K562 (cell line): Measurements from ENCODE around the gene DLL4. TPM values are rescaled to one million over a fixed set of nuclear protein-coding genes. Genes with fewer than 3 reads are reported as not detected.

Source experiments
- BCOR ChIP-seq: fragments of 450-650 bp; IDR thresholded peaks from 2 replicates; pipeline ENCODE4 v1.6.1; 2016
- CBX3 ChIP-seq, 2 experiments: IDR thresholded peaks; 1 replicate in 1 of 2; 2 replicates in 1 of 2; pipeline ENCODE4 v1.6.1; 2012; ENCODE audit warnings: inconsistent platforms in 2 of 2, low read length in 2 of 2, borderline replicate concordance in 1 of 2, control low read depth in 1 of 2
- DPF2 ChIP-seq: fragments of 450-650 bp; IDR thresholded peaks from 2 replicates; pipeline ENCODE4 v1.6.1; 2016
- EZH2 ChIP-seq: IDR thresholded peaks from 2 replicates; pipeline ENCODE4 v1.6.1; 2012; ENCODE audit warnings: low read depth, mild to moderate bottlenecking, inconsistent platforms, low read length, borderline replicate concordance
- HMGXB4 ChIP-seq: sonication (generic); formaldehyde crosslinking; IDR thresholded peaks from 2 replicates; pipeline ENCODE4 v1.8.1; 2023; ENCODE audit warnings: mild to moderate bottlenecking, missing genetic modification reagents
- KLF16 ChIP-seq: IDR thresholded peaks from 2 replicates; pipeline ENCODE4 v1.6.1; 2016; ENCODE audit warnings: antibody characterized with exemption
- NFATC3 ChIP-seq: fragments of 450-650 bp; IDR thresholded peaks from 2 replicates; pipeline ENCODE4 v1.6.1; 2017; ENCODE audit warnings: mild to moderate bottlenecking
- NFE2L1 ChIP-seq: fragments of 450-650 bp; IDR thresholded peaks from 2 replicates; pipeline ENCODE4 v1.6.1; 2016; ENCODE audit warnings: missing genetic modification characterization, low read depth, mild to moderate bottlenecking, missing compliant biosample characterization, moderate library complexity, borderline replicate concordance
- REST ChIP-seq, 2 experiments: fragments of 450-650 bp; formaldehyde crosslinking in 1 of 2; IDR thresholded peaks; 2 replicates each; pipeline versions ENCODE4 v1.4.0 to v1.6.1; 2014 to 2020; ENCODE audit warnings: mild to moderate bottlenecking in 2 of 2, borderline replicate concordance in 1 of 2, low read depth in 1 of 2
- SPI1 ChIP-seq: IDR thresholded peaks from 2 replicates; pipeline ENCODE4 v1.6.1; 2011; ENCODE audit warnings: low read depth, low read length, control low read depth, borderline replicate concordance
- ZFP91 ChIP-seq: sonication (generic); formaldehyde crosslinking; IDR thresholded peaks from 2 replicates; pipeline ENCODE4 v1.8.0; 2022; ENCODE audit warnings: mild to moderate bottlenecking, missing genetic modification reagents
- ZNF23 ChIP-seq: fragments of 250-450 bp; sonication (Bioruptor Pico); IDR thresholded peaks from 2 replicates; pipeline ENCODE4 v1.4.0; 2020; ENCODE audit warnings: mild to moderate bottlenecking
- ZNF384 ChIP-seq: IDR thresholded peaks from 2 replicates; pipeline ENCODE4 v1.6.1; 2012; ENCODE audit warnings: low read depth, low read length, improper control_type of control experiment
- ZNF551 ChIP-seq: fragments of 250-450 bp; sonication (Bioruptor Pico); IDR thresholded peaks from 2 replicates; pipeline ENCODE4 v1.5.0; 2021; ENCODE audit warnings: mild to moderate bottlenecking, moderate library complexity
- polyA plus RNA-seq, 8 experiments: library from polyadenylated mRNA; depleted of rRNA in 4 of 8; stranded (reverse) in 5 of 8; unstranded in 3 of 8; fragments of >200 nt; fragmentation: Nextera tagmentation in 2 of 8; fragmentation: Illumina TruSeq in 1 of 8; extraction: Ambion mirVana in 2 of 8; extraction: Trizol in 1 of 8; gene quantifications; 2 replicates each; pipeline versions ENCODE4 v1.2.1 to v1.2.3, GENCODE V29; 2011 to 2014; ENCODE audit warnings: inconsistent platforms in 1 of 8, missing spikeins in 1 of 8
- total RNA-seq, 7 experiments: library from RNA; depleted of rRNA in 6 of 7; stranded (reverse); fragments of >200 nt in 6 of 7; fragmentation: Illumina TruSeq in 2 of 7; extraction: Trizol in 2 of 7; gene quantifications; 2 replicates each; pipeline versions ENCODE4 v1.2.1 to v1.2.3, GENCODE V29; 2011 to 2021; ENCODE audit warnings: low replicate concordance in 1 of 7
- TF ChIP-seq, protein P1 (sequence below): fragments of 450-650 bp; IDR thresholded peaks from 2 replicates; pipeline ENCODE4 v1.7.1; 2018; ENCODE audit warnings: mild to moderate bottlenecking, low read depth; ENCODE audit not compliant: partially characterized antibody

The DLL4 gene
- total and polyA plus RNA-seq, 9 of the 15 experiments (the other 6 are each of a cell fraction or from before 2014, with no cell fraction given) = 0.04 to 1.1 (median 0.41) TPM; not detected in 1

DNA sequence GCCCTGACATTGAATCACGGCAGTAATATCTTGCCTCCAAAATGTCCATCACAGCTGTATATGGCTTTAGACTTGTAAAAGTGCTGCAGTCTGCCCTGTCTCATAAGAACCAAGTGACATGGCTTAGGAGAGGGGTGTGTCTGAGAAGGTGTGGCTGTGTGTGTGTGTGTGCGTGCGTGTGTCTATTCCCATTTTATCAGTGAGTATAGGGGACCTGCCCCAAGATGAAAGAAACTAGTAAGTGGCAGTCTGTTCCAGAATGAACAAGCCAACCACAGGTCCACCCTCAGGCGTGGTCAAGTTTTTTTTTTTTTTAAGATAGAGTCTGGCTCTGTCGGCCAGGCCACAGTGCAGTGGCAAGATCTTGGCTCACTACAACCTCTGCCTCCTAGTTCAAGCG is 49.5 kb upstream of the DLL4 start (continued):
- TF ChIP-seq REST (IDR thresholded peaks at IDR 0.05; ENCODE audit: borderline replicate concordance) = peak; percentile 96
- no peak for TF ChIP-seq REST (CRISPR knock-in tag; IDR thresholded peaks at IDR 0.05; ENCODE audit: low read depth)
- peak; percentile 88 for TF ChIP-seq ZNF384
- peak; percentile 54; the same call in 1 of the 2 replicates for TF ChIP-seq BCOR
- TF ChIP-seq SPI1 = no peak
- TF ChIP-seq EZH2 = no peak
- no peak for TF ChIP-seq CBX3 (IDR thresholded peaks at IDR 0.05; ENCODE audit: borderline replicate concordance in 1 of 2, low read length in 2 of 2)
- TF ChIP-seq, protein P1, sequence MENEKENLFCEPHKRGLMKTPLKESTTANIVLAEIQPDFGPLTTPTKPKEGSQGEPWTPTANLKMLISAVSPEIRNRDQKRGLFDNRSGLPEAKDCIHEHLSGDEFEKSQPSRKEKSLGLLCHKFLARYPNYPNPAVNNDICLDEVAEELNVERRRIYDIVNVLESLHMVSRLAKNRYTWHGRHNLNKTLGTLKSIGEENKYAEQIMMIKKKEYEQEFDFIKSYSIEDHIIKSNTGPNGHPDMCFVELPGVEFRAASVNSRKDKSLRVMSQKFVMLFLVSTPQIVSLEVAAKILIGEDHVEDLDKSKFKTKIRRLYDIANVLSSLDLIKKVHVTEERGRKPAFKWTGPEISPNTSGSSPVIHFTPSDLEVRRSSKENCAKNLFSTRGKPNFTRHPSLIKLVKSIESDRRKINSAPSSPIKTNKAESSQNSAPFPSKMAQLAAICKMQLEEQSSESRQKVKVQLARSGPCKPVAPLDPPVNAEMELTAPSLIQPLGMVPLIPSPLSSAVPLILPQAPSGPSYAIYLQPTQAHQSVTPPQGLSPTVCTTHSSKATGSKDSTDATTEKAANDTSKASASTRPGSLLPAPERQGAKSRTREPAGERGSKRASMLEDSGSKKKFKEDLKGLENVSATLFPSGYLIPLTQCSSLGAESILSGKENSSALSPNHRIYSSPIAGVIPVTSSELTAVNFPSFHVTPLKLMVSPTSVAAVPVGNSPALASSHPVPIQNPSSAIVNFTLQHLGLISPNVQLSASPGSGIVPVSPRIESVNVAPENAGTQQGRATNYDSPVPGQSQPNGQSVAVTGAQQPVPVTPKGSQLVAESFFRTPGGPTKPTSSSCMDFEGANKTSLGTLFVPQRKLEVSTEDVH = no peak
- TF ChIP-seq ZNF551 (CRISPR knock-in tag) = no peak
- TF ChIP-seq ZNF23 (CRISPR knock-in tag) = no peak
- TF ChIP-seq DPF2 = no peak
- no peak for TF ChIP-seq NFE2L1
- no peak for TF ChIP-seq NFATC3
- TF ChIP-seq KLF16 = peak; percentile 88
- no peak for TF ChIP-seq HMGXB4 (CRISPR knock-in tag)
- TF ChIP-seq ZFP91 = no peak
